Measurements from ENCODE around the gene TBXAS1. TPM values are rescaled to one million over a fixed set of nuclear protein-coding genes. Genes with fewer than 3 reads are reported as not detected.

TBXAS1 gene
- total RNA-seq, 1 experiment from 2014 or later = 2.3 TPM

DNA sequence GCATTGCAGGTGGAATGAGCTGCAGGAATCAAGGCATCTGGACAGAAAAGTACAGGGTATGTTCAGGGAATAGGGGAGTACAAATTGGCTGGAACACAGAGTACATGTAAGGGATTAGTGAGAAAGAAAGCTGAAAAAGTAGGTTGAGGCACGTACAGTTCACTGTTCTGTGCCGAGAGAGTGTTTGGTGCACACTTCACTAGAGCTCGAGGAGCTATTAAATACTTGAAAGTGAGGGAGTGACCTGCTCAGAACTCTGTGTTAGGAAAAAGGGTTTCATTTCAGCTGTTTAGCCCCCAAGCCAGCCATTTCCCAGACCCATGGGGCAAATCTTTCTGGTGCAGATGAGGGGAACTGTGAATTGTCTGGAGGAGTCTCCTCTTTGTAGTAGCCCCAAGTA lies 115.2 kb downstream of the TBXAS1 start (continued):
- no peak for TF ChIP-seq ERG (CRISPR knock-in tag; IDR thresholded peaks at IDR 0.05)
- TF ChIP-seq ATF6 (CRISPR knock-in tag; IDR thresholded peaks at IDR 0.05) = no peak
- no peak for TF ChIP-seq NFE2L1 (CRISPR knock-in tag; IDR thresholded peaks at IDR 0.05)
- TF ChIP-seq, protein P1, sequence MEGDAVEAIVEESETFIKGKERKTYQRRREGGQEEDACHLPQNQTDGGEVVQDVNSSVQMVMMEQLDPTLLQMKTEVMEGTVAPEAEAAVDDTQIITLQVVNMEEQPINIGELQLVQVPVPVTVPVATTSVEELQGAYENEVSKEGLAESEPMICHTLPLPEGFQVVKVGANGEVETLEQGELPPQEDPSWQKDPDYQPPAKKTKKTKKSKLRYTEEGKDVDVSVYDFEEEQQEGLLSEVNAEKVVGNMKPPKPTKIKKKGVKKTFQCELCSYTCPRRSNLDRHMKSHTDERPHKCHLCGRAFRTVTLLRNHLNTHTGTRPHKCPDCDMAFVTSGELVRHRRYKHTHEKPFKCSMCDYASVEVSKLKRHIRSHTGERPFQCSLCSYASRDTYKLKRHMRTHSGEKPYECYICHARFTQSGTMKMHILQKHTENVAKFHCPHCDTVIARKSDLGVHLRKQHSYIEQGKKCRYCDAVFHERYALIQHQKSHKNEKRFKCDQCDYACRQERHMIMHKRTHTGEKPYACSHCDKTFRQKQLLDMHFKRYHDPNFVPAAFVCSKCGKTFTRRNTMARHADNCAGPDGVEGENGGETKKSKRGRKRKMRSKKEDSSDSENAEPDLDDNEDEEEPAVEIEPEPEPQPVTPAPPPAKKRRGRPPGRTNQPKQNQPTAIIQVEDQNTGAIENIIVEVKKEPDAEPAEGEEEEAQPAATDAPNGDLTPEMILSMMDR (IDR thresholded peaks at IDR 0.05) = no peak
- TF ChIP-seq ZNF232 (CRISPR knock-in tag; IDR thresholded peaks at IDR 0.05) = no peak
- no peak for TF ChIP-seq MYBL2 (CRISPR knock-in tag; IDR thresholded peaks at IDR 0.05)
- TF ChIP-seq FOXP1 (CRISPR knock-in tag; IDR thresholded peaks at IDR 0.05; ENCODE audit: borderline replicate concordance) = no peak
- no peak for TF ChIP-seq ZNF121 (CRISPR knock-in tag; IDR thresholded peaks at IDR 0.05)
- TF ChIP-seq SMAD4 (CRISPR knock-in tag; IDR thresholded peaks at IDR 0.05) = no peak

- CTCF ChIA-PET = no interaction called here
- ATAC-seq = no peak
These were observed 117.5 kb downstream of the TBXAS1 start for GRCh38 chr7:139946533-139946932.

More at GRCh38 chr7:139946533-139946932, 117.5 kb downstream of the TBXAS1 start:
- TF ChIP-seq TCF7 (CRISPR knock-in tag; IDR thresholded peaks at IDR 0.05; ENCODE audit: low read depth) = no peak
- no peak for TF ChIP-seq MLX (CRISPR knock-in tag; IDR thresholded peaks at IDR 0.05)
- TF ChIP-seq, protein P2, sequence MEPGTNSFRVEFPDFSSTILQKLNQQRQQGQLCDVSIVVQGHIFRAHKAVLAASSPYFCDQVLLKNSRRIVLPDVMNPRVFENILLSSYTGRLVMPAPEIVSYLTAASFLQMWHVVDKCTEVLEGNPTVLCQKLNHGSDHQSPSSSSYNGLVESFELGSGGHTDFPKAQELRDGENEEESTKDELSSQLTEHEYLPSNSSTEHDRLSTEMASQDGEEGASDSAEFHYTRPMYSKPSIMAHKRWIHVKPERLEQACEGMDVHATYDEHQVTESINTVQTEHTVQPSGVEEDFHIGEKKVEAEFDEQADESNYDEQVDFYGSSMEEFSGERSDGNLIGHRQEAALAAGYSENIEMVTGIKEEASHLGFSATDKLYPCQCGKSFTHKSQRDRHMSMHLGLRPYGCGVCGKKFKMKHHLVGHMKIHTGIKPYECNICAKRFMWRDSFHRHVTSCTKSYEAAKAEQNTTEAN (CRISPR knock-in tag; IDR thresholded peaks at IDR 0.05) = no peak
- TF ChIP-seq, protein P1 (IDR thresholded peaks at IDR 0.05) = no peak
- TF ChIP-seq FOXK1 (CRISPR knock-in tag; IDR thresholded peaks at IDR 0.05) = no peak
- TF ChIP-seq, protein P3, sequence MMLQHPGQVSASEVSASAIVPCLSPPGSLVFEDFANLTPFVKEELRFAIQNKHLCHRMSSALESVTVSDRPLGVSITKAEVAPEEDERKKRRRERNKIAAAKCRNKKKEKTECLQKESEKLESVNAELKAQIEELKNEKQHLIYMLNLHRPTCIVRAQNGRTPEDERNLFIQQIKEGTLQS (CRISPR knock-in tag; conservative IDR thresholded peaks at IDR 0.05) = no peak
- no peak for TF ChIP-seq MYBL2 (CRISPR knock-in tag; IDR thresholded peaks at IDR 0.05)
- no peak for TF ChIP-seq JUN (CRISPR knock-in tag; IDR thresholded peaks at IDR 0.05)
- TF ChIP-seq SOX15 (CRISPR knock-in tag; IDR thresholded peaks at IDR 0.05) = no peak
- no peak for TF ChIP-seq RORB (CRISPR knock-in tag; IDR thresholded peaks at IDR 0.05)
- no peak for TF ChIP-seq ELF4 (CRISPR knock-in tag; IDR thresholded peaks at IDR 0.05; ENCODE audit: low read depth)
- no peak for TF ChIP-seq NFYB (CRISPR knock-in tag; conservative IDR thresholded peaks at IDR 0.05; ENCODE audit: low read depth)
- TF ChIP-seq STAT6 (CRISPR knock-in tag; conservative IDR thresholded peaks at IDR 0.05; ENCODE audit: low read depth) = no peak
- TF ChIP-seq NFE2L1 (CRISPR knock-in tag; IDR thresholded peaks at IDR 0.05) = no peak
- Mint-ChIP-seq H3K4me3 (no peak overlapping the region), H3K4me1 (no peaks in the 10 kb centered on the region), H3K36me3 (peaks cover 16% of the 10 kb centered on the region), H3K27ac (no peak overlapping the region), H3K9me3 (peaks cover 27% of the 10 kb centered on the region), H3K27me3 (ENCODE audit: low read depth) (no peaks in the 10 kb centered on the region; the same call in none of the 2 replicates)
- DNase-seq (ENCODE audit: low spot score) = no peak
- POLR2A ChIA-PET = no interaction called here

All from WTC11 (cell line).